ENCODE results near the gene FGF11.

FGF11 gene

GRCh38 chr17:7416323-7416722, 23.0 kb upstream of the FGF11 start:
- ChIA-PET CTCF (no interaction called here), POLR2A (no interaction called here)
- no peak for TF ChIP-seq BHLHE40 (IDR thresholded peaks at IDR 0.05; ENCODE audit: borderline replicate concordance)
- no peak for TF ChIP-seq CTBP1 (IDR thresholded peaks at IDR 0.05; ENCODE audit: borderline replicate concordance)
- TF ChIP-seq SUZ12 (IDR thresholded peaks at IDR 0.05): no peak
- no peak for TF ChIP-seq TARDBP (IDR thresholded peaks at IDR 0.05)
- no peak for TF ChIP-seq ARNT (IDR thresholded peaks at IDR 0.05)
- TF ChIP-seq HDGF (IDR thresholded peaks at IDR 0.05; ENCODE audit: borderline replicate concordance): no peak
- TF ChIP-seq L3MBTL2 (conservative IDR thresholded peaks at IDR 0.05): no peak
- TF ChIP-seq NFRKB (IDR thresholded peaks at IDR 0.05): no peak
- TF ChIP-seq LEF1 (IDR thresholded peaks at IDR 0.05; ENCODE audit: borderline replicate concordance): no peak
- no peak for TF ChIP-seq FOXA1 (IDR thresholded peaks at IDR 0.05)
- no peak for TF ChIP-seq SP1 (IDR thresholded peaks at IDR 0.05)
- TF ChIP-seq PKNOX1 (IDR thresholded peaks at IDR 0.05): no peak
- no peak for TF ChIP-seq ZNF384 (IDR thresholded peaks at IDR 0.05)
- no peak for TF ChIP-seq FOXK2 (IDR thresholded peaks at IDR 0.05)
- no peak for TF ChIP-seq FOXM1 (IDR thresholded peaks at IDR 0.05; ENCODE audit: borderline replicate concordance)
- TF ChIP-seq ELF4 (IDR thresholded peaks at IDR 0.05): no peak
- DNase-seq (ENCODE audit: extremely low spot score): no peak

GRCh38 chr17:7417056-7417655, 22.2 kb upstream of the FGF11 start:
- DNase-seq (ENCODE audit: extremely low spot score): no peak
- TF ChIP-seq PKNOX1 (IDR thresholded peaks at IDR 0.05) (no peak), HDGF (IDR thresholded peaks at IDR 0.05; ENCODE audit: borderline replicate concordance) (no peak)
- ChIA-PET POLR2A (no interaction called here), CTCF (no interaction called here)

- DNase-seq (ENCODE audit: extremely low spot score): no peak
- CTCF ChIA-PET: interaction anchor here (0.9 kb wide), 1 partner anchor 18 kb away, joined by 3 read pairs; no protein-coding TSS in a partner anchor
- POLR2A ChIA-PET: interaction anchor here (1.1 kb wide), 1 partner anchor 14 kb away, joined by 4 read pairs; the partner anchor contains the start of gene TMEM256
- TF ChIP-seq L3MBTL2 (conservative IDR thresholded peaks at IDR 0.05): no peak
Measured at GRCh38 chr17:7418472-7419152, 20.7 kb upstream of the FGF11 start.

- no peak for TF ChIP-seq NFRKB (IDR thresholded peaks at IDR 0.05)
- TF ChIP-seq SUZ12 (IDR thresholded peaks at IDR 0.05): no peak
- no peak for TF ChIP-seq ELF4 (IDR thresholded peaks at IDR 0.05)
- POLR2A ChIA-PET: interaction anchor here (1.2 kb wide), 1 partner anchor 16 kb away, joined by 4 read pairs; the partner anchor contains the start of gene TMEM256
- no peak for DNase-seq (ENCODE audit: extremely low spot score)
Measured at GRCh38 chr17:7419819-7420610, 19.3 kb upstream of the FGF11 start, which contains the start of gene SPEM1. Gene SPEM1, plus strand, starts transcription at chr17:7420324. Its CDS starts 61 bp downstream, at chr17:7420385.

GRCh38 chr17:7421186-7421585, 18.1 kb upstream of the FGF11 start:
- POLR2A ChIA-PET: interaction anchor here (1.2 kb wide), 1 partner anchor 17 kb away, joined by 4 read pairs; the partner anchor contains the start of gene TMEM256
- CTCF ChIA-PET: no interaction called here
- TF ChIP-seq FOXK2 (IDR thresholded peaks at IDR 0.05) (no peak), PKNOX1 (IDR thresholded peaks at IDR 0.05) (no peak), L3MBTL2 (conservative IDR thresholded peaks at IDR 0.05) (no peak), BHLHE40 (IDR thresholded peaks at IDR 0.05; ENCODE audit: borderline replicate concordance) (no peak), SP1 (IDR thresholded peaks at IDR 0.05) (no peak), CTBP1 (IDR thresholded peaks at IDR 0.05; ENCODE audit: borderline replicate concordance) (no peak), TARDBP (IDR thresholded peaks at IDR 0.05) (no peak), NFRKB (IDR thresholded peaks at IDR 0.05) (no peak), SUZ12 (IDR thresholded peaks at IDR 0.05) (no peak), FOXA1 (IDR thresholded peaks at IDR 0.05) (no peak), HDGF (IDR thresholded peaks at IDR 0.05; ENCODE audit: borderline replicate concordance) (no peak), FOXM1 (IDR thresholded peaks at IDR 0.05; ENCODE audit: borderline replicate concordance) (no peak), ELF4 (IDR thresholded peaks at IDR 0.05) (no peak), LEF1 (IDR thresholded peaks at IDR 0.05; ENCODE audit: borderline replicate concordance) (no peak), ZNF384 (IDR thresholded peaks at IDR 0.05) (no peak), ARNT (IDR thresholded peaks at IDR 0.05) (no peak)
- no peak for DNase-seq (ENCODE audit: extremely low spot score)

More at GRCh38 chr17:7419819-7420610, 19.3 kb upstream of the FGF11 start, which contains the start of gene SPEM1:
- CTCF ChIA-PET: interaction anchor here (0.9 kb wide), 1 partner anchor 16 kb away, joined by 3 read pairs; no protein-coding TSS in a partner anchor

GRCh38 chr17:7423679-7424078, 15.6 kb upstream of the FGF11 start:
- CTCF ChIA-PET: interaction anchor here (0.7 kb wide), 1 partner anchor 50 kb away, joined by 3 read pairs; no protein-coding TSS in a partner anchor
- POLR2A ChIA-PET: no interaction called here
- no peak for TF ChIP-seq FOXK2 (IDR thresholded peaks at IDR 0.05)
- no peak for TF ChIP-seq TARDBP (IDR thresholded peaks at IDR 0.05)
- no peak for TF ChIP-seq FOXA1 (IDR thresholded peaks at IDR 0.05)
- TF ChIP-seq HDGF (IDR thresholded peaks at IDR 0.05; ENCODE audit: borderline replicate concordance): no peak
- TF ChIP-seq ELF4 (IDR thresholded peaks at IDR 0.05): no peak
- TF ChIP-seq LEF1 (IDR thresholded peaks at IDR 0.05; ENCODE audit: borderline replicate concordance): no peak
- no peak for TF ChIP-seq SP1 (IDR thresholded peaks at IDR 0.05)
- no peak for TF ChIP-seq SUZ12 (IDR thresholded peaks at IDR 0.05)
- no peak for TF ChIP-seq NFRKB (IDR thresholded peaks at IDR 0.05)
- no peak for TF ChIP-seq BHLHE40 (IDR thresholded peaks at IDR 0.05; ENCODE audit: borderline replicate concordance)
- no peak for TF ChIP-seq ARNT (IDR thresholded peaks at IDR 0.05)
- no peak for TF ChIP-seq CTBP1 (IDR thresholded peaks at IDR 0.05; ENCODE audit: borderline replicate concordance)
- TF ChIP-seq FOXM1 (IDR thresholded peaks at IDR 0.05; ENCODE audit: borderline replicate concordance): no peak
- TF ChIP-seq PKNOX1 (IDR thresholded peaks at IDR 0.05): no peak
- TF ChIP-seq L3MBTL2 (conservative IDR thresholded peaks at IDR 0.05): no peak
- no peak for TF ChIP-seq ZNF384 (IDR thresholded peaks at IDR 0.05)
- no peak for DNase-seq (ENCODE audit: extremely low spot score)

Data from HEK293T (cell line).